Adrenal gland (tissue), 12 donors: ENCODE results near the gene KLHL2. TPM values are rescaled to one million over a fixed set of nuclear protein-coding genes. Genes with fewer than 3 reads are reported as not detected.

ENCODE experiments used
- DNase-seq, 7 donors: peaks; one replicate each; pipeline ENCODE4 v3.0.0-alpha.2; 2019 to 2020
- H3K27ac ChIP-seq, 5 donors: fragments of 200-600 bp; sonication (generic) in 4 of 5; 1 replicate in 3 of 5; 2 replicates in 2 of 5; pipeline versions ENCODE4 v1.5.1 to v1.8.0; 2016 to 2020; ENCODE audit warnings: mild to moderate bottlenecking in 1 of 5
- H3K27me3 ChIP-seq: fragments of 200-600 bp; 2 replicates; pipeline ENCODE4 v1.8.0; 2021
- H3K36me3 ChIP-seq, 2 donors: fragments of 200-600 bp; replicated peaks in 1 of 2; 1 replicate in 1 of 2; 2 replicates in 1 of 2; pipeline versions ENCODE4 v1.5.1 to v1.8.0; 2018 to 2022
- H3K4me1 ChIP-seq, 2 donors: fragments of 200-600 bp; replicated peaks in 1 of 2; 1 replicate in 1 of 2; 2 replicates in 1 of 2; pipeline versions ENCODE4 v1.5.1 to v1.8.0; 2018 to 2021
- H3K4me3 ChIP-seq, 4 donors: fragments of 200-600 bp; sonication (generic) in 3 of 4; one replicate each; pipeline ENCODE4 v1.5.1; 2016 to 2018
- H3K9me3 ChIP-seq, 3 donors: fragments of 200-600 bp; sonication (generic) in 1 of 3; replicated peaks in 1 of 3; 1 replicate in 2 of 3; 2 replicates in 1 of 3; pipeline versions ENCODE4 v1.5.1 to v1.8.0; 2016 to 2021
- POLR2A ChIP-seq, 2 donors: fragments of 450-650 bp; IDR thresholded peaks; one replicate each; pipeline ENCODE4 v1.6.1; 2017; ENCODE audit warnings: antibody characterized with exemption in 2 of 2, mild to moderate bottlenecking in 2 of 2, moderate library complexity in 1 of 2
- WGBS, 4 donors: extraction: QIAGEN DNeasy Blood & Tissue Kit in 2 of 4; methylation state at CpG; one replicate each; pipeline versions ENCODE4 v1.1.5 to v1.1.7; 2013 to 2017; 5-methylcytosine and 5-hydroxymethylcytosine counted together
- intact Hi-C, 2 donors: fragments of 100-400 bp; cut with DNase I; formaldehyde crosslinking; loops; one replicate each; pipeline versions ENCODE4 v1.14.1 to v1.15.0; 2022 to 2023
- polyA plus RNA-seq, 3 donors: library from polyadenylated mRNA; stranded (reverse); fragments of 200-250 nt in 2 of 3; fragments of 350-450 nt in 1 of 3; fragmentation: Illumina TruSeq in 1 of 3; extraction: RNeasy Lipid Tissue Mini Kit (QIAGEN cat#74804) in 1 of 3; gene quantifications; one replicate each; pipeline ENCODE4 v1.2.3, GENCODE V29; 2013 to 2014
- total RNA-seq, 9 donors: library from RNA; depleted of rRNA in 4 of 9; stranded (reverse); fragments of >200 nt in 4 of 9; fragments of 120-200 nt in 1 of 9; fragmentation: NEBNext Ultra II Directional in 1 of 9; extraction: Animal tissue kit (Norgen Biotek cat#: 25700) in 1 of 9; gene quantifications; one replicate each; pipeline versions ENCODE4 v1.1.0 to v1.2.4, GENCODE V29; 2013 to 2023
- TF ChIP-seq, protein P1 (sequence below), 6 experiments: fragments of 450-650 bp in 4 of 6; fragments of 200-600 bp in 2 of 6; sonication (generic) in 1 of 6; IDR thresholded peaks; 1 replicate in 5 of 6; 2 replicates in 1 of 6; pipeline versions ENCODE4 v1.5.1 to v1.8.0; 2016 to 2021; ENCODE audit warnings: antibody characterized with exemption in 6 of 6, mild to moderate bottlenecking in 2 of 6, moderate library complexity in 1 of 6
- donor health status: healthy with polysubstance abuse.
- donor health status: Bipolar disorder and iron deficiency.
- donor health status: DM: yes; HTN: yes; CAD: no.
- donor health status: DM: no; HTN: no; CAD: no.
- donor health status: DM: no; HTN: no; CAD: no.
- donor health status: DM: yes; HTN: yes; CAD: no.

The KLHL2 gene
- total and polyA plus RNA-seq, 12 donors, result 9.7 to 45.5 (median 25.2) TPM

DNA sequence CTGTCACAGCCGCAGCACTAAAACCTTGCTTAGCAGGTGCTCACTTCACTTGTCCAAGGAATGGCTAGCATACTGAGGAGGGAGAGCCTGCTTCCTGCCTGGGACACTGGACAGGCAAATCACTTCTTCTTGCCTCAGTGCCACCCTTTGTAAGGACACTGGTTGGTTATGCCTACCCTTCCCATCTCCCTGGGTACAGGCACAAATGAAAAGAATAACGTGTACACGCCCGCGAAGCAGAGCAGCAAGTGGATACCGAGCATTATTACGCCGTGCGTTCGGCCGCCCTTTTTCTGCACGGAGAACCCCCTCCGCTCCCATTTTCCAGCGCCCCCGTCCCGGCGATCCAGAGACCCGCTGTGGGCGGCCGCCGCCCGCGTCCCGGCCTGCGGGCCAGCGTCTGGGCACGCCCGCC, 338 bp upstream of the KLHL2 start:
- intact Hi-C loops, result loop anchor here (10.0 kb wide), 1 partner anchor 118 kb away; the partner anchor contains the start of gene MSMO1 (in 2 of the 2)
- Histone ChIP-seq H3K27ac (peak overlapping the region in 4 of 5 donors; percentile 70 to 97 (median 87)), H3K9me3 (no peaks in the 10 kb centered on the region), H3K4me1 (peaks cover 5 to 16% of the 10 kb centered on the region in 2 donors), H3K27me3 (no peaks in the 10 kb centered on the region), H3K36me3 (no peaks in the 10 kb centered on the region), H3K4me3 (peak overlapping the region in 3 of 4 donors; percentile 16 to 99 (median 27))
- DNase-seq, result peak in 2 of 7 donors; percentile 15 to 20
- 0 to 2% (median 1%) methylated on average over 15 to 28 of the region's 28 CpGs for WGBS, 4 donors
- TF ChIP-seq POLR2A (IDR thresholded peaks at IDR 0.05), result no peak
- TF ChIP-seq, protein P1, sequence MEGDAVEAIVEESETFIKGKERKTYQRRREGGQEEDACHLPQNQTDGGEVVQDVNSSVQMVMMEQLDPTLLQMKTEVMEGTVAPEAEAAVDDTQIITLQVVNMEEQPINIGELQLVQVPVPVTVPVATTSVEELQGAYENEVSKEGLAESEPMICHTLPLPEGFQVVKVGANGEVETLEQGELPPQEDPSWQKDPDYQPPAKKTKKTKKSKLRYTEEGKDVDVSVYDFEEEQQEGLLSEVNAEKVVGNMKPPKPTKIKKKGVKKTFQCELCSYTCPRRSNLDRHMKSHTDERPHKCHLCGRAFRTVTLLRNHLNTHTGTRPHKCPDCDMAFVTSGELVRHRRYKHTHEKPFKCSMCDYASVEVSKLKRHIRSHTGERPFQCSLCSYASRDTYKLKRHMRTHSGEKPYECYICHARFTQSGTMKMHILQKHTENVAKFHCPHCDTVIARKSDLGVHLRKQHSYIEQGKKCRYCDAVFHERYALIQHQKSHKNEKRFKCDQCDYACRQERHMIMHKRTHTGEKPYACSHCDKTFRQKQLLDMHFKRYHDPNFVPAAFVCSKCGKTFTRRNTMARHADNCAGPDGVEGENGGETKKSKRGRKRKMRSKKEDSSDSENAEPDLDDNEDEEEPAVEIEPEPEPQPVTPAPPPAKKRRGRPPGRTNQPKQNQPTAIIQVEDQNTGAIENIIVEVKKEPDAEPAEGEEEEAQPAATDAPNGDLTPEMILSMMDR (IDR thresholded peaks at IDR 0.05), result no peak

DNA sequence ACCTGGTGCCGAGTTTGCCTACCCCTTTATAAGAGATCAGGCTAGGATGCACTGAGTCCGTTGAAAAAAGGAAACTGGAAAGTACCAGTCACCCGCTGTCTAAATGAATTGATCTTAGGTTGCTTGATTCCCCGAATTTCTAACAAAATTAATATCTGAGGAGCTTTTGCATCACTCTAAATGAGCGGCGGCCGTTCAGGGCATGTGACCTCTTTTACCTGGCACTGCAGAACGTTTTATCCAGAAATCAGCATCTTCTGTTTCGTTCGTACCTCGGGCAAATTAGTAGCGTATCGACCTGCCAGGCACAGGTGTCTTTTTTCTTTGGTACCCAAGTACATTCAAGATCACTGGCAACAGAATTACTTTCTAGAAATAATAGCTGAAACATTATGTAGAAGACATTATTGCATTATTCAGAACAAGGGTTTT, 876 bp downstream of the KLHL2 start:
- H3K27me3 ChIP-seq, result no peaks in the 10 kb centered on the region
- WGBS, 4 donors, result 5 to 8% (median 7%) methylated on average over 13 of the region's 13 CpGs

DNA sequence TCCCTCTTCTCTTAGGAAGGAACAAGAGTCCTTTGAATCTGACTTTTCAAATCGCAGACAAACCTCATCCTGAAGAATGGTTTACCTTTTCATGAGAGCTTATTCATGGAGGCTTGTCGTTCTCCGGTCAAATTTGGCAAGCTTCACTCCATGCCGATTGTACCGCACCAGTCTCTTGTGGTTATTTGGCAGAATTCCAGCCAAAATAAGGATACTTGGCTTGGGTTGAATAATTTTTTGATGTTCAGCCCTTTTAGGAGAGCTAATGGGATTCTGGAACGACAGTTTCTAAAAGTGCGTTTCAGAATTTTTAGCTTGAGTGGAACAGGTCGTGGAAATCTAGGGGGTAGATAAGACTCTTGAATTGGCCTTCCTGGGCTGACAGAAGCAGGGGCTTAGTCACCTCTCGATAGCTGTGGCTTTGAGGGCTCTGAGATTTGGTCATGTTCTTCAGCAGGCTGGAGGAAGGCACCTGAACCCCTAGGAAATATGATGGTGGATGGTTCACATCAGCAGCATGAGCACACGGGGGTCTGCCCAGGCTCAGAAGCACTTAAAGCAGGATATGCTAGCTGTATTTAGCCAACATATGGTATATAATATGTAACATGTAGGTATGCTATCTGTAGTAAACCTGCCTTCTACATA, 1.5 kb downstream of the KLHL2 start:
- peak overlapping the region in 2 of 4 donors; percentile 27 to 99 for H3K4me3 ChIP-seq
- no peak for DNase-seq
- H3K27ac ChIP-seq, result peak overlapping the region in 1 of 5 donors; percentile 88
- TF ChIP-seq POLR2A (IDR thresholded peaks at IDR 0.05), result no peak
- TF ChIP-seq, protein P1 (IDR thresholded peaks at IDR 0.05), result no peak
- H3K36me3 ChIP-seq, result no peaks in the 10 kb centered on the region
- intact Hi-C loops, result loop anchor here (10.0 kb wide), 1 partner anchor 116 kb away; the partner anchor contains the start of gene MSMO1 (in 2 of the 2)
- H3K27me3 ChIP-seq, result no peaks in the 10 kb centered on the region
- peaks cover 5 to 16% of the 10 kb centered on the region in 2 donors for H3K4me1 ChIP-seq
- 52 to 59% (median 56%) methylated on average over 10 of the region's 10 CpGs for WGBS, 4 donors
- no peaks in the 10 kb centered on the region for H3K9me3 ChIP-seq

More for the DNA sequence above, 876 bp downstream of the KLHL2 start:
- DNase-seq, result no peak
- H3K9me3 ChIP-seq, result no peaks in the 10 kb centered on the region
- peaks cover 5 to 16% of the 10 kb centered on the region in 2 donors for H3K4me1 ChIP-seq
- H3K27ac ChIP-seq, result peak overlapping the region in 3 of 5 donors; percentile 86 to 97 (median 88)
- intact Hi-C loops, result loop anchor here (10.0 kb wide), 1 partner anchor 117 kb away; the partner anchor contains the start of gene MSMO1 (in 2 of the 2)
- no peaks in the 10 kb centered on the region for H3K36me3 ChIP-seq
- peak overlapping the region in 3 of 4 donors; percentile 27 to 99 (median 66) for H3K4me3 ChIP-seq
- TF ChIP-seq, protein P1 (IDR thresholded peaks at IDR 0.05), result no peak
- TF ChIP-seq POLR2A (IDR thresholded peaks at IDR 0.05), result no peak

- Histone ChIP-seq H3K4me1 (peaks cover 10 to 20% of the 10 kb centered on the region in 2 donors), H3K36me3 (no peaks in the 10 kb centered on the region), H3K9me3 (no peaks in the 10 kb centered on the region), H3K27me3 (no peaks in the 10 kb centered on the region), H3K27ac (no peak overlapping the region), H3K4me3 (no peak overlapping the region)
- 91 to 98% (median 94%) methylated on average over 5 of the region's 5 CpGs for WGBS, 4 donors
- TF ChIP-seq, protein P1 (IDR thresholded peaks at IDR 0.05), result no peak
- no peak for TF ChIP-seq POLR2A (IDR thresholded peaks at IDR 0.05)
- intact Hi-C loops, result loop anchor here (10.0 kb wide), 1 partner anchor 115 kb away; the partner anchor contains the start of gene MSMO1 (in 2 of the 2)
- DNase-seq, result no peak
Observed at GRCh38 chr4:165209796-165210195, 2.4 kb downstream of the KLHL2 start.
